ENCODE results near the gene KIAA0232.
A peak's percentile ranks its signal among the peaks of the same experiment; 100 is the strongest.
"Not testable (repeated sequence)": the region's sequence is repeated elsewhere in the genome, so short reads cannot be mapped to it uniquely, and the experiment has no call there.

Gene KIAA0232

DNA sequence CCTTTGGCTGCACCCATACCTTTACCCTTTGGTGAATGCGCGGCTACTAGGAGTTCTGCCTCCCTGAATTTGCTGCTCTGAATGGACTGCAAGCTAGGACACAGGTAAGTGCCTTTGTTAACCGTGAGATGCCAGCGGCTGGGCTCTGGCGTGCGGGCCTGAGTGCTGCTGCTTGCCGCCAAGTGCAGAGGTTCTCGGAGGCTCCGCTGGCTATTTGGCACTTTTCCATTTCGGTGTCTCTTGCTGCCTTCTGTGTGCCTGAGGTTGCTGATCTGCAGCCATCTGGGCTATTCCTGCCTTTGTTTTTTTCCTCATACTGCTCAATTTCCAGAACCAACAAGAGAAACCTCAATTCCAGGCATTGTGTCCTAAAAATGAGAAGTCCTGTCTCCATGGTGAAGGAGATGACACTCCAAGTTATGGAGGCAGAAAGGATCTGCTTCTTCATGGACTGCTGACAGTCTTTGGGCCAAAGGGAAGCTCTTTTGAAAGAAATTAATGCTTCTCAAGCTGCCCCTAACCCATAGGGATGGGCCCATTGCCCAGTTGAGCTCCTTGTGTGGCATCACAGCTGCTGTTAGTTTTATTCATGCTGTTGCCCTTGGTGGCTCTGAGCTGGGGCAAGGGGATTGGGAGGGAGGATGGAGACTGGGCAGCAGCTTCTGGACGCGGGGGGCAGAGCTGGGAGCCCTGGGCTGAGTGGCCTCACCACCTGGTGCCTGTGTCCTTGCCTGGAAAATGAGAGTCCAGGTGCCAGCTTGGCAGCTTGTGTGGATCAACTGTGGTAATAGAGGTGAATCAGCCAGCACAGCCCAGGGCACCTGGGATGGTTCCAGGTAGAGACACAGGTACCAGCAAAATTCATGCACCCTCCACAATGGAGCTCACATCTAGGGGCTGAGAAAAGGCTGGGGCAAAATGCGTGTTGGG lies 123.3 kb downstream of the KIAA0232 start:
- DNase-seq = peak; percentile 17

DNA sequence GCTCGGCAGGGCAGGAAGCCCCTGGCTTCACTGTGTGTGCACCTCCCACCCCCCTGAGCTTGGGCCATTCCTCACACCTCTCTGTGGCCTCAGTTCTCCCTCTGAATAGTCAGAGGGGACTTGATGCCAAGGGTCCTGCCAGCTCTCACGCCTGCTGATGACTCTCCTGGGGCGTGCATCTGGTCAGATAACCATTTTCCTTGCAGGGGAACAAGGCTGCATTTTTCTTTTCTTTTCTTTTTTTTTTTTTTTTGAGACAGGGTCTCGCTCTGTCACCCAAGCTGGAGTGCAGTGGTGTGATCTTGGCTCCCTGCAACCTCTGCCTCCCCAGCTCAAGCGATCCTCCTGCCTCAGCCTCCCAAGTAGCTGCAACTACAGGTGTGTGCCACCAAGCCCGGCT lies 124.0 kb downstream of the KIAA0232 start:
- DNase-seq = not testable (repeated sequence)

DNA sequence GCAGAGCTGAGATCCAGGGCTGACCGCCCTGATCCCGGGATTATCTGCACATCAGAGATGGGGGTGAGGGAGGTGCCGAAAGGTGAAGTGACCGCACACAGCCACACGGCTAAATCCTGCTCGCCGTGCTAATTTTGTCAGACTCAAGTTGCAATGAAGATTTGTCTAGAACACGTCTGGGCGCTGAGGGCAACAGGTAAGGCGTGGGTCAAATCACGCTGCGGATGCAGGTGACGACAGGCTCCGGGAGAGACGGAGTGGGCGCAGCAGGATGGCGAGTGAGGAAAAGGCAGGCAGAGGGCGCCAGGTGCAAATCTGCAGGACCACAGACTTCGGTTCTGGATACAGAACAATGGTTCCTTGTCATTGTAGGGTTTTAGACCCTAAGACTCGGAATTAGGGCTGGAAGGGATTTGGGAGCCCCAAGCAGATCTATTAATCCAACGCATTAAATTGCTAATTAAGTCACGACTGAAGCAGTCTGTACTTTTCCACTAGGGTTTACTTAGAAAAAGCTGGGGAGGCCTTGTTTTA lies 125.2 kb downstream of the KIAA0232 start:
- DNase-seq = no peak

DNA sequence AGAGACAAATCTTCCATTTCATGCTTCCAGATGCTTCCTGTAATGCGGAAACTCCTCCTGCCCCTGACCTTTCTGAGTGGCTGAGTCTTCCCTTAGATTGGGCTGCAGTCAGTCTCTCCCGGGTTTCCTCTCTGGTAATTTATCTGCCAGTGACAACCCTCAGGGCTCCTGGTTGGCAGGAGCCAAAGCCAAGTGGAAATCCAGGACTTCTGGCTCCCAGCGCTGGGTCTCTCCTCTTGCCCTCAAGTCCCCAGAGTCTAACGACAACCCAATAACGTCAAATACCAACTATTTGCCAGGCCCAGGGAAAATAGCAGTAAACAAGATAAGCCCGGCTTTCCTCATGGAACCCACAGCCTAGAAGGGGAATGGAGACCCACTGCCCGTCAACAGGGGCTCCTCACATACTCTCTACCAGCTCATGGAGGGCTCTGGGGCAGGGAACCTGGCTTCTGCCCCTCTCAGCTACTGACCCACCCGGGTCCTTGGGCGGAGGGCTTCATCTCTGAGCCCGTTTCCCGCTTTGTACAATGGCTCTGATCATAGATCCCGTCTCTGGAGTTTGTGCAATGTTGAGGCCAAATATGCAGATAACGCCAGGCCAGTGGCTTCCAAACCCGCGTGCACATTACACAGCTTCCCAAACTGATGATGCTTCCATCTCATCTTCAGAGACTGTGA lies 126.0 kb downstream of the KIAA0232 start:
- no peak for DNase-seq

DNA sequence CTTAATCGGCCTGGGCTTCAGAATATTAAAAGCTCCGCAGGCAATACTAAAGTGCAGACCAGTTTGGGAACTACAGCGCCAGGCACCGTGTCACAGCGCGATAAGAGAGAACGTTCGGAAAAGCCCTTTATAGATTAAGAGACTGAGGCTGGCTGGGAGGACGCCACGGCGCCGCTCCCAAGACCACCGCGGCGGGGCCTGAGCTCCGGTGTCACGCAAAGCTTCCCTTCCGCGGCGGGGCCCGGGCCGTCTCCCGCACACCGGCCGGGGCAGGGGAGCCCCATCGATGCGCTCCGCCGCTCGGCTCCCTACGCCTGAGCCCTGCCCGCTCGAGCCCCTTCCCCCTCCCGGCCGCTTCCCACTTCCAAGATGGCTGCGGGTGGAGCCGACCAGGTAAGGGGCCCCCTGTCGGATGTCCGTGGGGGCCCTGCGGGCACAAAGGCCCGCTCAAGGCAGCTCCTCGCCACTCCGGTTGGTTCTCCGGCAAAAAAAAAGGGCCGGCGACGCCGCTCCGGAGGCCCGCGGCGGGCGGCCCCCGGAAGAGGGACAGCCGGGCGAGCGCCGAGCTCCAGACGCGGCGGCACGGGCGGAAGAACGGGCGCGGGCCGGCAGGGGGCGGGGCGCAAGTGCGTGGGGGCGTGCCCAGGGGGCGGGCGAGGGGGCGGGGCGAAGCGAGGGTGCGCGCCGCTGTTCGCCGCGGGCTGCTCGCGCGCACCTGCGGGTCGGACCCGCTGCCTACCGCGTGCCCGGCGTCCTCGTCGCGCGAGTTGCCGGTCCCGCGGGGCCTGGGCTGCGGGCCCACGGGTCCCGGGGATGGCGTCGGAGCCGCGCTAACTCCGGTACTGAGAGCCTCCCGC lies 126.8 kb downstream of the KIAA0232 start, which contains the start of gene TBC1D14:
TBC1D14 (plus strand) TSS at position 714 of the 857 bp plus-strand sequence. CDS start 13,564 bp downstream, outside the sequence.
- peak; percentile 74 for DNase-seq

DNA sequence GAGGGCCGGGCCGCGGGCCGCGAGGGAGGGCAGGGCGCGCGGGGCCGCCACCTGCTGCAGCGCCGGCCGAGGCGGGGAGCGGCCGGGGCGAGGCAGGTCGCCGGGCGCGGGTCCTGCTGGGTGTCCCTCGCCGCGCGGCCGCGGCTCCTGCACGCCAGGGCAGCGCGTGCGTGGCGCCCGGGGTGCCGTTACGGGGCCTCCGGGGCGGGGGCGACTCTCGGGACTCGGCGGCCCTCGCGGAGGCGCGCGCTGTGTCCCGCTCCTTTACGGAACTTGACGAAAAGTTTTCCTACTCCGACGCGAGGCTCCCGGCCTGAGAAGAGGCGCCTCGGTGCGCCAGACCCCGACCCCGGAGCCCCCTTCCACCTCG lies 127.4 kb downstream of the KIAA0232 start:
- no peak for DNase-seq

DNA sequence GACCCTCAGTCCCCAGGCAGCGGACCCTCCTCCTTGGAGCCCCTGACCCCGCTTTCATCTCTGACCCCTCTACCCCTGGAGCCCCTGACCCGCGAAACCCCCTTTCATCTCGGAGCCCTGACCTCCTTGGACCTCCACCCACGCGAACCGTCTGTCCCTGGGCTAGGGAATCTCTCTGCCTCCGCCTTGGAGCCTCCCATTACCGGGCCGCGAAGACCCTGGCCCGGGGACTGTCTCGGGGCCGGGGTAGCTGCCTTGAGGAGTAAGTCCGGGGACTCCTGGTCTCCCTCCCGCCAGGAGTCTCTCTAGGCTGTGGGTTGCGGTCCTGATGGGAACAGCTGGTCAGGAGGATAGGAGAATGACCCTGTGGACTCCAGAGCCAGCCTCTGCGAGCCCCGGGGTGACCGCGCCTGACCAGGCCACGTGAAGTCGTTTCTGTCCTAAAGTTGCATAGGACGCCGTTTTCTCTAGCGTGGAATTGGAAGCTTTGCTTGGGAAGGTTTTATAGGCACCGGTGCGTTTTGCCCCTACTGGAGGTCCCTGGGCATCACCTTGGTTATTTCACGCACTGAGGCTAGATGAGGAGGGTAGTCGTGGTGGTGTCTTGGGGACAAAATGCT lies 127.9 kb downstream of the KIAA0232 start:
- DNase-seq = no peak

DNA sequence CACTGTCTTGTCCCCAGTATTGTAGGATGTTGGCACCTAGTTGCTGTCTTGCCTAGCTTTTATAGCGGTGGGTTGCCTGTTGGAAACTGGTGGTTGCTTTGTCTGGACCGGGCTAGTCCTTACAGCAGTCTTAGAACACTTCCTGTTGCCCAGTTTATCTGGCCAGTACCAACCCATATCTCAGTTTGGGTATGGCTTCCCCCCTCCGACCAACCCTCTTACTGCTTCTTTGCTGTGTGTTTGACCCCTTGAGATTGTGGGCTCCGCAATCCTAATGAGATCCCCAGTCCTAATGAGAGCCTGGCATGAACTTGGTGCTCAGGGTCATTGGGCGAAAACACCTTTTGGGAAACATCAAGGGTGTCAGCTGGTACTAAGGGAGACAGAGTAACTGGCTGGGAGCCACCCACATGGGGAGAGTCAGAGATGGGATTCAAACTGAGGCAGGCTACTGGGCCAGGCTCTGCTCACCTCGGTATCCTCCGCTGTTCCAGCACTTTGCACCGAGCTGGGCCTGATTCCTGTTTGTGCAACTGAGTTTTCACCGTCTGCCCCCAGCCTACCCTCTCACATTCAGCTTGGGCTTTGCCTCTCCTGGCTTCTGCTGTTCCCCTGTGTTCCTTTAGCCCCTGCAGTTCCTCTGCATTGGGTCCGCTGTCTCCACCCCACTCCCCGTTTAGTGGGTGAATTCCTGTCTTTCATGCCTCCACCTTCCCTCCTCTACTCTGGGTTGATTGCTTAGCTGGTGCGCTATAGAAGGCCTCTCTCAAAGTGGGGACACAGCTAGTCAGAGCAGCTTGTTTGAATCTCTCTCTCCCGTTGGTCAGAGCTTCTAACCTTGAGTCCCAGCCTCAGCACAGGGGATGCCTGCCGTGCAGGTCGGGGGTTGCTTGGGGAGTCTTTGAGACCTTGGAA lies 128.7 kb downstream of the KIAA0232 start:
- DNase-seq = no peak

DNA sequence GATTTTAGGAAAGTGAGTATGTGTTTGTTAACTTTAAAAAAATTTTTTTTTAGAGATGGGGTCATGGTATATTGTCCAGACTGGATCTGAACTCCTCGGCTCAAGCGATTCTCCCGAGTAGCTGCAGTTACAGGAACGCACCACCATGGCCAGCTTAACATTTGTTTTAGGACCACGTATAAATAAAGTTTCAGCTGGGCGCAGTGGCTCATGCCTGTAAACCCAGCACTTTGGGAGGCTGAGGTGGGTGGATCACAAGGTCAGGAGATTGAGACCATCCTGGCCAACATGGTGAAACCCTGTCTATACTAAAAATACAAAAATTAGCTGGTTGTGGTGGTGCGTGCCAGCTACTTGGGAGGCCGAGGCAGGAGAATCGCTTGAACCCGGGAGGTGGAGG lies 129.4 kb downstream of the KIAA0232 start:
- DNase-seq = not testable (repeated sequence)

DNA sequence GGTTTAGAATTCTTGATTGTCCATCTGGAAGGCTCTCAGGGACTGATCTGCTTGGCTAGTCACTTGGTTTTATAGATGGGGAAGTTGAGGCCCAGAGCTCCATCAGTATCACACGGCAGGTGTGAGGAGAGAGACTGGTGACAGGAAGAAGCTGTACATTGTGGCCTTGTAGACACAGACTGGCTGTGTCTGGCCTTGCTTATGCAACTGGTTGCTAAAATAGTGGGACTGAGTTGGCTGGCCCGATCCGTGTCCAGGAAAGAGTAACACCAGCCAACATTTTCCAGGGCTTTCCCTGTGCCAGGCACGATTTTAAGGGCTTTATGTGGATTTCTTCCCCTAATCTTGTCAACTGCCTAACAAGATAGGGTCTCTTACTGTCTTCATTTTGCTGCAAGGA lies 129.9 kb downstream of the KIAA0232 start:
- no peak for DNase-seq

DNA sequence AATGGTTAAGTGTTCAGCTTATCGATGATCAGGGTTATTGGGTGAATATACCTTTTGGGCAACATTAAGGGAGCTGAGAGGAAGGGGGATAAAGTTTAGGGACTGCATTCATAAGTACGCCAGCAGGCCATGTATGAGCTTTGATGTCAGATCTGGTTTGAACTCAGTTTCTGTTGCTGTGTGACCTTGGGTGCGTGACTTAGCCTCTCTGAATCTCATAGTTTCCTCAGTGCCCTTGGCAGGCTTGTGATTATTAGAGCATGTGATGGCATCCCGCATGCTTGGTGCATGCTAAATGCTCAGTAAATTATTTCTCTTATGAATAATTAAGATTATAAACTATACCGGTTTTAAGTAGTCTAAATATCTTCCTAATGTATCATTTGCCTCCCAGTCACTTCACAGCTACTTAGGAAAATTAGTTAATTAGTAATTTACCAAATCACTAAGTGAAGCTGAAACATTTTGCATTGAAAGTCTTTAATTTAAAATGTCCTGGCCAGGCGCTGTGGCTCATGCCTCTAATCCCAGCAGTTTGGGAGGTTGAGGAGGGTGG lies 130.9 kb downstream of the KIAA0232 start:
- DNase-seq = no peak

DNA sequence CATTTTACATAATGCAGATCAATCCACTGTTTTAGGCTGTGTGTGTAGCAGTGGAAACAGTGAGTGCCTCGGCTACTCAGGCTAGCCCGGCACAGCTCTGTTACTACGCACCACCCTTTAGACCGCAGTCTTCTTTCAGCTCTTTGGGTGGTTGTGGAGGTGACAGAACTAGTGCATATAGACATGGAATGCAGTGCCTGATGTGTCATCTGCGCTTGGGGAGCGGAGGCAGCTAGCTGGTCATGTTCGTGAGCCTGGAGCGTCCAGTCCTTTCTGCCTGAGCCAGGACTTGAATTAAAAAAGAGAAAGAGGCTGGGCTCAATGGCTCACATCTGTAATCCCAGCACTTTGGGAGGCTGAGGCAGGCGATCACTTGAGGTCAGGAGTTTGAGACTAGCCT lies 131.9 kb downstream of the KIAA0232 start:
- no peak for DNase-seq

DNA sequence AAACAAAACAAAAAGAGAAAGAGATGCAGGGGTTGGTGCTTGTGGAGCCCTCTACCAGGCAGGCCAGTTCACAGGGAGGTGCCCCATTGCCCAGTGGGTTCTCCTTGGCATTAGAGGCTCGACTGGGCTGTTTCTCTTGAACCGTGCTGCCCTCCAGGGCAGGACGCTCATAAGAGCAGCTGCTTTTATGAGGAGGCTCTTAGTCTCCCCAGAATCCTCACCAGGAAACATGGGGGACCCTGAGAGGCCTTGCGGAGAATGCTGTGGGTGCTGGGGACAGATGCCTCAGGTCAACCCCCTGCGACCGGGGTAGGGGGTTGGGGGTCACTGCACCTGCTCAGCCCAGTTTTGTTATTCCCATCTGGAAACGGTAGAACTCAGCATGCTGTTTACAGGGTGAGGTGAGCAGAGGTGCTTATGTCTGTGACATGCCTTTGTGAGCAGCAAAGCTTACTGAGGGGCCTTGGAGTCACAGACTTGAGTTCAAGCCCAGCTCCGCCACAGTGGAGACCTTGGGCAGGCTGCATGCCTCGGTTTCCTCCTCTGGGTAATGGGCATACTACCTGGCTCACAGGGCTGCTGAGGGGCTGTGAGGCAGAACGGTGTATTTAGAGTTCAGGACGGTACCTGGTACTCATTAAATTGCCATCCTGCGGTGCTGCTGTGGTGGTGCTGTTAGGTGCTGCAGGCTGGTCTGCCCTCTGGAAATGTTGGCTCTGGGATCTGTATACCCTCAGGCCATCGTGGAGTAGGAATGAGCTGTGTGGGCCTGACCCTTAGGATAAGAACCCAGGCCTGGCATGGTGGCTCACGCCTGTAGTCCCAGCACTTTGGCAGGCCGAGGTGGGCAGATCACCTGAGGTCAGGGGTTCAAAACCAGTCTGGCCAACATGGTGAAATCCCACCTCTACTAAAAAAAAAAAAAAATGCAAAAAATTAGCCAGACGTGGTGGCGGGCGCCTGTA lies 132.8 kb downstream of the KIAA0232 start:
- no peak for DNase-seq

DNA sequence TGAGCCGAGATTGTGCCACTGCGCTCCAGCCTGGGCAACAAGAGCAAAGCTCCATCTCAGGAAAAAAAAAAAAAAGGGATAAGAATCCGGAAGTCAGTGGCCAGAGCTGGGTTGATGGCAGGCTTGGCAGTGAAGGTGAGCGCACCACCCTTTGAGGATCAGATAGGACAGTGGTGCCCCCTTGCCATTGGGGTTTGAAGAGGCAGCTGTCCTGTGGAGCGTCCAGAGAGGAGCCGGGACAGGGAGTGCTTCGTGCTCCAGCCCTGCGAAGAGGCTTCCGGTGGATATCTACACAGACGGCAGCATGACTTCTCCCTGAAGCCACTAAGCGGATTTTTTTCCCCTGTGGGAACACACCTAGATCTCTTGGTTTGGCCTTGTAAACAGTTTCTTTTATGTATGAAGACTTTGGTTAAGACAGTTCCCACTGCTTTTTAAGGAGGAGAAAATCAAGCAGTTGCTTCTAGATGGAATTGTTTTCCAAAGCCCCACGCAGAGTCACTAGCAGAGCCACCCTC lies 133.6 kb downstream of the KIAA0232 start:
- DNase-seq = no peak

DNA sequence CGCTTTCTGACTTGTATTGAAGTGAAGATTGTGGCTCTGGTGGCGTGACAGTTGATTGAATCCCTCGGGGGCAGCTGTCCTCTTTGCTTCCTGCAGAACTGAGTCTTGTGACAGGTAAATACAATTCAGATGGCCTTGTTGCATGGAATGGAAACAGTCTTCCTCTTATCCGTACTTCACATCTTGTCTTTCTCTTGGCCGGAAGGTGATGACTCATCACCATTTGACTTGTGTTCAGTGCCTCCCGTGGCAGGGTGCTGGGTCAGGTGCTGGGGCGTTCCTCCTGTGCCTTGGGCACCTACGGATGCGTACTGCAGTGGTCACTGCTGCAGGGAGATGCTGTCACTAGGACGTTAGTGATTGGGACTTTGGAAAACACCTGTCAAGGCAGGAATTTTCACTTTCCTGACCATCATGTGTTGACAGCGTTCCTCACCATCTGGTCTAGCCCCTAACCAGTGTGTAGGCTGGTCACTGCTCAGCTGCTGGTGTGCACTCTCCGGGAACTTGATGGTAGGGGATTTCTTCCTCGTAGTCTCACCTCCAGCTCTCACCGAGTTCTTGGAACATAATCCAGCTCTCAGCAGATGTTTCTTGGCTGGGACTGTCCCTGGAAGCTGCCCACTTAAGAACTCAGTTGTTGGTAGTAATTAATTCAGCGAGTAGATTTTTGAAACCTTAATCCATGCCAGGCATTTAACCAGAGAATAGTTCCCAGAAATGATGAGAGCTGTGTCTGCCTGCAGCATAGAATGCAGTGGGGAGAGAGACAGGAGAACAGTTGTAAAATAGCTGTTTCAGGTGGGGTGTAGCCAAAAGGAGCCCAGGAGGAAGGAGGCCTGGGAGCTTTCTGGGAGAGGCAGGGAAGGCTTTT lies 134.3 kb downstream of the KIAA0232 start:
- DNase-seq = no peak

DNA sequence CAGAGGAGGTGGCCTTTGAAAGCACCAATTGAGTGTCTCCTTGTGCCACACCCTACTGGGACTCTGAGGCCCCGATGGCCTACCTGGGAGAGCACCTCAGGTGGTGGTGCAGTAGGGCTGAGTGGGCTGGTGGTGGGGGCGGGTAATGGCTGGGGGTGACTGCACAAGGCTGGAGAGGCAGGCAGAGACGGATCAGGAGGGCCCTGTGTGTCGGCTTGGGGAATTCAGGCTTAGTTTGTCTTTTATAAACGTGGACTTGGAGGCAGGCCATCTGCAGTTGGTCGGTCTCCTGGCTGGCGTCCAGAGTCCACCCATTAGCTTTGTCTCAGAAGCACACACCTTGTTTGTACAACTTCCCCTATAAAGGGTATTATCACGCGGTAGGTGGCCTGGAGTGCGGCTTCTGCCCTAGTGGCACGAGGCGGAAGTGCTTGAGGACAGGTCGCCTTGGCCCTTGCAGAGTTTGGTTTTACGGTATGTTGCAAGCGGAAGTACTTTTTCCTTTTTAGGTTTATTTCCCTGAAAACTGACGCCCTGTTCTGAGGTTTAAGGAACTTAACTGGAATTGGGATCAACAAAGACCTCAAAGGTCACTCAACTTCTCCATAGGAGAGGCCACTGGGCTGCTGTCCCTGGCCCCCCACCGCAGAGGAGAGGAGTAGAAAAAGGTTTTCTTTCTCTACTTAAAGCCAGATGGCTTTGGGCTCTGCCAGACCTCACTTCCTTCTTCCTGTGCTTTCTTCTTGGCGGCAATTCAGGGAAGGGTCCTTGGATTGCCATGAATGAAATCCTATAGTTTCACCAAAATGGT lies 135.1 kb downstream of the KIAA0232 start:
- peak; percentile 94 for DNase-seq

DNA sequence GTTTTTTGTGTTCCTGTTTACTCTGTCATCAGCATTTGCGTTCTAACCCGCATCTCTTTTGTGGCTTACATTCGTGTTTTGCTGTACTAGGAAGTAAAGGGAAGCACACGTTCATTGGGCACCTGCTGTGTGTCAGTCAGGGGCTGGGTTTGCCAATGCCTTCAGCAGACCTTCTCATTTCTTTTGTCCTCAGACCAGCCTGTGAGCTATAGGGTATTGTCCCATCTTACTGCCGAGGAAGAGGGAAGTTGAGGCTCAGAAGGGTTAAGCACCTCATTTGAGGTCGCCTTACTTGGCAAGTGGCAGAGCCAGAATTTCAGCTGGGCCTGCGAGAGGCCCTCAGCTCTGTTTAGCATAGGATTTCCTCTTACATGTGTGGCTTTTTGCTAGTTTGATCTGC lies 135.8 kb downstream of the KIAA0232 start:
- peak; percentile 41 for DNase-seq

DNA sequence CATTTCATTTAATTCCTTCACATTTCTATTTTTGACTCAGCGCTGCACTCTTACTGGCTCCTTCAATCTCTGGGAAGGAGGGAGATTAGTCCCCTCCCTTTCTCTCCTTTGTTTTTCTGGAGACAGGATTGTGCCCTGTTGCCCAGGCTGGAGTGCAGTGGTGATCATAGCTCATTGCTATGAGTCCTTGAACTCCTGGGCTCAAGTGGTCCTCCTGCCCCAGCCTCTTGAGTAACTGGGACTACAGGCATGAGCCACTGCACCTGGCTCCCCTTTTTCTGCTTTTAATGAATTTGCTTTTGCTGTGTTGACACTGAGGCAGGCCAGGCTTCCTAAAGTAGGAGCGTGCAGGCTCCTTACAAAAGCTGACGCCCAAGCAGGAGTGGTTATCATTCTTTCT lies 137.6 kb downstream of the KIAA0232 start:
- DNase-seq = peak; percentile 73

Measured in NCI-H2029 (cell line).